GM18505 (cell line): ENCODE measurements around the gene GPSM3.
A peak's percentile ranks its signal among the peaks of the same experiment; 100 is the strongest.
"Not testable (repeated sequence)": the region's sequence is repeated elsewhere in the genome, so short reads cannot be mapped to it uniquely, and the experiment has no call there.

ENCODE experiments used
- ATAC-seq: cut with Tn5 transposase; IDR thresholded peaks from one replicate; pipeline ENCODE4 v1.9.1; 2021; ENCODE audit not compliant: unreplicated experiment
- POLR2A ChIP-seq: IDR thresholded peaks from 4 replicates; pipeline ENCODE4 v1.6.1; 2011; ENCODE audit warnings: borderline replicate concordance; ENCODE audit not compliant: insufficient read depth, insufficient read length; ENCODE audit errors: extremely low read depth

Gene GPSM3

GRCh38 chr6:32195652-32195901 is 3.1 kb upstream of the GPSM3 start:
- peak; percentile 65 for ATAC-seq
- TF ChIP-seq POLR2A, result no peak

- peak; percentile 68 for TF ChIP-seq POLR2A
- no peak for ATAC-seq
Measured at GRCh38 chr6:32194825-32195651, 2.6 kb upstream of the GPSM3 start.

- no peak for TF ChIP-seq POLR2A
- no peak for ATAC-seq
Measured at GRCh38 chr6:32194388-32194787, 1.9 kb upstream of the GPSM3 start.

GRCh38 chr6:32193096-32193495 is 653 bp upstream of the GPSM3 start:
- not testable (repeated sequence) for ATAC-seq

- peak; percentile 41 for TF ChIP-seq POLR2A
- no peak for ATAC-seq
Measured at GRCh38 chr6:32191696-32192607, 491 bp downstream of the GPSM3 start.

GRCh38 chr6:32190911-32191677 is 1.3 kb downstream of the GPSM3 start:
- ATAC-seq, result no peak
- TF ChIP-seq POLR2A, result no peak

GRCh38 chr6:32190054-32190851 is 2.2 kb downstream of the GPSM3 start, which contains the start of gene PBX2:
TSS of gene PBX2 (minus strand) at chr6:32190202. CDS start at chr6:32189915, 287 bp downstream.
- ATAC-seq, result peak; percentile 59
- peak; percentile 84 for TF ChIP-seq POLR2A

- ATAC-seq, result no peak
- TF ChIP-seq POLR2A, result no peak
Measured at GRCh38 chr6:32189742-32190053, 2.7 kb downstream of the GPSM3 start.

- no peak for TF ChIP-seq POLR2A
- ATAC-seq, result no peak
Measured at GRCh38 chr6:32189069-32189741, 3.2 kb downstream of the GPSM3 start.

GRCh38 chr6:32188381-32189068 is 3.9 kb downstream of the GPSM3 start:
- ATAC-seq, result no peak
- TF ChIP-seq POLR2A, result no peak

- not testable (repeated sequence) for ATAC-seq
Measured at GRCh38 chr6:32187725-32188380, 4.6 kb downstream of the GPSM3 start.

- no peak for ATAC-seq
- no peak for TF ChIP-seq POLR2A
Measured at GRCh38 chr6:32187009-32187709, 5.3 kb downstream of the GPSM3 start.

- ATAC-seq, result not testable (repeated sequence)
Measured at GRCh38 chr6:32186151-32186840, 6.1 kb downstream of the GPSM3 start.

GRCh38 chr6:32185681-32186131 is 6.7 kb downstream of the GPSM3 start:
- ATAC-seq, result not testable (repeated sequence)
